ENCODE measurements around the gene ANKFN1.

The ANKFN1 gene

DNA sequence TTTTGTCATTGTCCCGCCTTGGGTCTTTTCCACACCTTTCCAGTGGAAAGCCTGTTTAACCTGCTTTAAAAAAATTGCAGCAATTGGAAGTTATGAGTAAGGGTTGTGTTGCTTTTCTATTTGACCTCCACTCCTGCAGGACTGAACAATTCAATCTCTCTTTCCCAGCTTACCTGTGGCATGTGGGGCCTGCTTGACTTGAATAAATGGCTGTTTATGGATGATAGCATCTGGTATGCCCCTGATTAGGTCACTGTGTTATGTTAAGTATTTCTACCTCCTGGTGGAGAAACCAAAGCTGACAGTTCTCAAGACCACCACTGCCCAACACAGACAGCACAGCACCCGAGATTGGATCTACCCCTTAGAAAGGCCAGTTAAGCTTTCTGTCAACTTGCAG, 375.4 kb downstream of the ANKFN1 start:
- Histone ChIP-seq H4K20me1 (ENCODE audit: insufficient read depth) (no peaks in the 10 kb centered on the region), H3K27me3 (ENCODE audit: insufficient read depth, low read depth) (no peaks in the 10 kb centered on the region), H3K27ac (no peak overlapping the region), H3K4me2 (no peak overlapping the region), H3K36me3 (ENCODE audit: insufficient read depth) (no peaks in the 10 kb centered on the region), H3K79me2 (ENCODE audit: insufficient read depth, low read depth) (no peaks in the 10 kb centered on the region), H3K4me1 (ENCODE audit: low read depth, poor library complexity, severe bottlenecking) (no peaks in the 10 kb centered on the region), H3K4me3 (IDR thresholded peaks at IDR 0.05; ENCODE audit: insufficient read depth, low read depth, low read length) (no peak overlapping the region), H3K9ac (no peak overlapping the region), H2AFZ (ENCODE audit: low read depth) (no peak overlapping the region)
- TF ChIP-seq, protein P1, sequence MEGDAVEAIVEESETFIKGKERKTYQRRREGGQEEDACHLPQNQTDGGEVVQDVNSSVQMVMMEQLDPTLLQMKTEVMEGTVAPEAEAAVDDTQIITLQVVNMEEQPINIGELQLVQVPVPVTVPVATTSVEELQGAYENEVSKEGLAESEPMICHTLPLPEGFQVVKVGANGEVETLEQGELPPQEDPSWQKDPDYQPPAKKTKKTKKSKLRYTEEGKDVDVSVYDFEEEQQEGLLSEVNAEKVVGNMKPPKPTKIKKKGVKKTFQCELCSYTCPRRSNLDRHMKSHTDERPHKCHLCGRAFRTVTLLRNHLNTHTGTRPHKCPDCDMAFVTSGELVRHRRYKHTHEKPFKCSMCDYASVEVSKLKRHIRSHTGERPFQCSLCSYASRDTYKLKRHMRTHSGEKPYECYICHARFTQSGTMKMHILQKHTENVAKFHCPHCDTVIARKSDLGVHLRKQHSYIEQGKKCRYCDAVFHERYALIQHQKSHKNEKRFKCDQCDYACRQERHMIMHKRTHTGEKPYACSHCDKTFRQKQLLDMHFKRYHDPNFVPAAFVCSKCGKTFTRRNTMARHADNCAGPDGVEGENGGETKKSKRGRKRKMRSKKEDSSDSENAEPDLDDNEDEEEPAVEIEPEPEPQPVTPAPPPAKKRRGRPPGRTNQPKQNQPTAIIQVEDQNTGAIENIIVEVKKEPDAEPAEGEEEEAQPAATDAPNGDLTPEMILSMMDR (conservative IDR thresholded peaks at IDR 0.05; ENCODE audit: low read depth, low read length): no peak

DNA sequence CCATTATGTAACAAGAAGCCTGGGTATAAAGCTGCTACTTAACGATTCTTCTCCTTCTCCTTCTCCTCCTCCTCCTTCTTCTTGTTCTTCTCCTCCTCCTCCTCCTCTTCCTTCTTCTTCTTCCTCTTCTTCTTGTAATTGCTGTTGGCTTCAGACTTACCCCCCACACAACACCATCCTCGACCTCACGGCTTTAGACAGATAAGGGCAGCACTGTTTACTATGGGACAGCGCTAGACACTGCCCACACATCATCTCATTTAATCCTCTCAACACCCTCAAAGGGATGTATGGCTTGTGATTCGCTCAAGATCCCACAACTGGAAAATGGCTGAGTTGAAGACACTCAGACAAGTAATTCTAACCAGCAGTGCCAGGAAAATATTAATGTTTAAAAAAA, 379.7 kb downstream of the ANKFN1 start:
- H3K4me1 ChIP-seq (ENCODE audit: low read depth, poor library complexity, severe bottlenecking): no peaks in the 10 kb centered on the region

DNA sequence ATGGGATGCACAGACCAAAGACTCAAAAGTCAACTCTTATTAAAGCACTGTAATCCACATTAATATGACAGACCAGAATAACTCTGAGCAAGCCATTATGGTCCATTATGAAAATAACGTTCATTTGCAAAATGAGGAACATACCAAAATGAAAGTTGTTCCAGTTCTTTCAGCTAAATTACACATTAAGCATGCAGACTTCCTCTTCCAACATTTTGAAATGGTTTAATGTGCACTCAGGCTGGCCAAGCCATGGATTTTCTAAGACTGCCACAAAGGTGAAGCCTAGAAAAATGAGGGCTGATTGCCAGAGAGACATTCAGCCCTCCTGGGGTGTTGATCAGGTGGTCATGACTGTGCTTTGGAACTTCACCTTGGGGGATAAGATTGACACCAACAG, 383.5 kb downstream of the ANKFN1 start:
- no peak overlapping the region for H3K4me2 ChIP-seq
- no peak overlapping the region for H3K9ac ChIP-seq
- H3K27me3 ChIP-seq (ENCODE audit: insufficient read depth, low read depth): no peaks in the 10 kb centered on the region
- H3K36me3 ChIP-seq (ENCODE audit: insufficient read depth): no peaks in the 10 kb centered on the region
- no peak overlapping the region for H3K4me3 ChIP-seq (IDR thresholded peaks at IDR 0.05; ENCODE audit: insufficient read depth, low read depth, low read length)
- no peak overlapping the region for H2AFZ ChIP-seq (ENCODE audit: low read depth)
- H3K4me1 ChIP-seq (ENCODE audit: low read depth, poor library complexity, severe bottlenecking): no peaks in the 10 kb centered on the region
- no peaks in the 10 kb centered on the region for H3K79me2 ChIP-seq (ENCODE audit: insufficient read depth, low read depth)
- no peaks in the 10 kb centered on the region for H4K20me1 ChIP-seq (ENCODE audit: insufficient read depth)
- H3K27ac ChIP-seq: no peak overlapping the region
- TF ChIP-seq, protein P1 (conservative IDR thresholded peaks at IDR 0.05; ENCODE audit: low read depth, low read length): no peak

More for the DNA sequence above, 379.7 kb downstream of the ANKFN1 start:
- TF ChIP-seq, protein P1 (conservative IDR thresholded peaks at IDR 0.05; ENCODE audit: low read depth, low read length): no peak
- Histone ChIP-seq H3K36me3 (ENCODE audit: insufficient read depth) (no peaks in the 10 kb centered on the region), H3K9ac (no peak overlapping the region), H3K4me2 (no peak overlapping the region), H3K79me2 (ENCODE audit: insufficient read depth, low read depth) (no peaks in the 10 kb centered on the region), H3K4me3 (IDR thresholded peaks at IDR 0.05; ENCODE audit: insufficient read depth, low read depth, low read length) (no peak overlapping the region), H4K20me1 (ENCODE audit: insufficient read depth) (no peaks in the 10 kb centered on the region), H2AFZ (ENCODE audit: low read depth) (no peak overlapping the region), H3K27ac (no peak overlapping the region), H3K27me3 (ENCODE audit: insufficient read depth, low read depth) (no peaks in the 10 kb centered on the region)

DNA sequence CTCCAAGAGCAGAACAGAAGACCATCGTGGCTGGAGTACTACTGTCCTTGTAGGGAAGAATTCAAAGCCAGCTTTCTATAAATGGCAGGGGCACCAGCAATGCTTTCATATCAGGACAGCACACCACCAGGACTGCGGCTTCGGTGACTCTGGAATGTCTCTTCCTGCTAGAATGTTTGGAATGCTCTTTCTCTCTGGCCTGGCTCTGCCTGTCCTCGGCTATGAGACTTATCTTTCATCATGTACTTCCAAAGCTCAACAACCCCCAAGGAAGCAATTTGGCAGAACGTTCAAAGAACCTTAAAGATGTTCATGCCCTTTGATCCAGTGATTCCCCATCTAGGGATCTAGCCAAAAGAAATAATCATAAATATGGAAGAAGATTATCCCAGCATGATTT, 387.6 kb downstream of the ANKFN1 start:
- Histone ChIP-seq H3K9ac (no peak overlapping the region), H3K27ac (no peak overlapping the region), H3K4me2 (no peak overlapping the region), H3K36me3 (ENCODE audit: insufficient read depth) (no peaks in the 10 kb centered on the region), H3K4me3 (IDR thresholded peaks at IDR 0.05; ENCODE audit: insufficient read depth, low read depth, low read length) (no peak overlapping the region), H3K79me2 (ENCODE audit: insufficient read depth, low read depth) (no peaks in the 10 kb centered on the region), H3K4me1 (ENCODE audit: low read depth, poor library complexity, severe bottlenecking) (no peaks in the 10 kb centered on the region), H4K20me1 (ENCODE audit: insufficient read depth) (no peaks in the 10 kb centered on the region), H2AFZ (ENCODE audit: low read depth) (no peak overlapping the region), H3K27me3 (ENCODE audit: insufficient read depth, low read depth) (no peaks in the 10 kb centered on the region)
- TF ChIP-seq, protein P1 (conservative IDR thresholded peaks at IDR 0.05; ENCODE audit: low read depth, low read length): no peak

All from KMS-11 (cell line).